ENCODE data around the gene AP4B1. TPM values are rescaled to one million over a fixed set of nuclear protein-coding genes. Genes with fewer than 3 reads are reported as not detected.

Gene AP4B1
- total RNA-seq, 2 donors from 2014 or later: 5.0 to 14.8 TPM

DNA sequence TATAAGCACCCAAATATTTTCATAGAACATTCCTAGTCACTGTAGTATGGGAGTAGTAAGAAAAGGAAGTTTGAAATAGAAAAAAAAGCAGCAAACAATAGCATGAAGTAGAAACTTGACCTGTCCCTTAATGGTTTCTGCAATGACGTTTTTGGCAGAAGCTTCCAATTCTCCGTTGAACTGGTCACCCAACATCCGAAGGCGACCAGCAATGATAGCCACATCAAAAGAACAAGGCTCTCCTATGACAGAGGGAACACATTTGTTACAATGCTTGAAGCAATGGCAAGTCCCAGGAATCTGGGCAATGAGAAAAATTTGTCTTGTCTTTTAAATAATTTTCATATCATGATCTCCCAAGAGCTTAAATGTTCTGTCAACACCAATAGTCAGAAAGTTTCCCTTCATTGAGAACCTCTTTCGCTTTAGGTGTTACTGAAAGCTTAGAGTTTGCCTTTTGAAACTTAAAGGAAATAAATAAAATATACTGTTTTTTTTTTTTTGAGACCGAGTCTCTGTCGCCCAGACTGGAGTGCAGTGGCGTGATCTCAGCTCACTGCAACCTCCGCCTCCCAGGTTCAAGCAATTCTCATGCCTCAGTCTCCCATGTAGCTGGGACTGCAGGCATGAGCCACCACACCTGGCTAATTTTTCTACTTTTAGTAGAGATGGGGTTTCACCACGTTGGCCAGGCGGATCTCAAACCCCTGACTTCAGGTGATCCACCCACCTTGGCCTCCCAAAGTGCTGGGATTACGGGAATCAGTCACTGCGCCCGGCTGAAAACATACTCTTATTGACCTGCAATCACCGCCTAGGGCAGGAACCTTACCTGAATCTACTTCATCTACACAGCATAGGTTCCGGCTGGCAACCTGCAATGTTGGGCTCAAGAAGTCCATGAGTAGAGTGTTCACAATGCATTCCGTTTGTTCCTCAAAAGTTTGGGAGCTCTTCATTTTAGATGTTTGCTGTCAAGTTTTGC is 17.9 kb downstream of the AP4B1 start:
- intact Hi-C loops (cut with DNase I): no loop called here
- H3K4me1 ChIP-seq (replicated peaks): no peaks in the 10 kb centered on the region
- no peaks in the 10 kb centered on the region for H3K36me3 ChIP-seq
- 86% methylated on average over 17 of the region's 17 CpGs for WGBS
- H3K4me3 ChIP-seq: no peak overlapping the region
- TF ChIP-seq, protein P1, sequence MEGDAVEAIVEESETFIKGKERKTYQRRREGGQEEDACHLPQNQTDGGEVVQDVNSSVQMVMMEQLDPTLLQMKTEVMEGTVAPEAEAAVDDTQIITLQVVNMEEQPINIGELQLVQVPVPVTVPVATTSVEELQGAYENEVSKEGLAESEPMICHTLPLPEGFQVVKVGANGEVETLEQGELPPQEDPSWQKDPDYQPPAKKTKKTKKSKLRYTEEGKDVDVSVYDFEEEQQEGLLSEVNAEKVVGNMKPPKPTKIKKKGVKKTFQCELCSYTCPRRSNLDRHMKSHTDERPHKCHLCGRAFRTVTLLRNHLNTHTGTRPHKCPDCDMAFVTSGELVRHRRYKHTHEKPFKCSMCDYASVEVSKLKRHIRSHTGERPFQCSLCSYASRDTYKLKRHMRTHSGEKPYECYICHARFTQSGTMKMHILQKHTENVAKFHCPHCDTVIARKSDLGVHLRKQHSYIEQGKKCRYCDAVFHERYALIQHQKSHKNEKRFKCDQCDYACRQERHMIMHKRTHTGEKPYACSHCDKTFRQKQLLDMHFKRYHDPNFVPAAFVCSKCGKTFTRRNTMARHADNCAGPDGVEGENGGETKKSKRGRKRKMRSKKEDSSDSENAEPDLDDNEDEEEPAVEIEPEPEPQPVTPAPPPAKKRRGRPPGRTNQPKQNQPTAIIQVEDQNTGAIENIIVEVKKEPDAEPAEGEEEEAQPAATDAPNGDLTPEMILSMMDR (IDR thresholded peaks at IDR 0.05): no peak
- no peak for TF ChIP-seq POLR2AphosphoS5 (IDR thresholded peaks at IDR 0.05)
- TF ChIP-seq POLR2A (IDR thresholded peaks at IDR 0.05): no peak
- H3K27me3 ChIP-seq (replicated peaks; ENCODE audit: insufficient read depth): no peaks in the 10 kb centered on the region
- H3K27ac ChIP-seq: no peak overlapping the region
- H3K9me3 ChIP-seq: no peaks in the 10 kb centered on the region
- DNase-seq (ENCODE audit: low spot score): no peak

DNA sequence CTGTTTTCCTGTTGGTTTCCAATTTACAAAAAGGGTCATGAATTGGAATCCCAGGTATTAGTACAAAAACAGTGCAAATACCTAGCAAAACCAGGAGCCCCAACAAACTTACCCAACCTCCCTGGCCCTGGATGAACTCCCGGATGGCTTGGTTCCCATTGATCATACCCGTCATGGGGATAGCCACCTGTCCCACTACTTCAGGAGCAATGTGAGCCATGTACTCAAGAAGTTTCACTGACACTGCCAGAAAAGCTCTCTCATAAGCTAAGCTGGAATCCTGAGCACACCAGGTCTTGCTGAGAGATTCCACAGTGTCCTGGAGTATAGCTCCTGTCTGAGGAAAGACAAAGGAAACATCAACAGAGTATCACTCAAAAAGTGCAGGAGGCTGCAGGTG is 22.9 kb downstream of the AP4B1 start:
- Histone ChIP-seq H3K27ac (no peak overlapping the region), H3K4me3 (no peak overlapping the region), H3K36me3 (no peaks in the 10 kb centered on the region), H3K27me3 (replicated peaks; ENCODE audit: insufficient read depth) (no peaks in the 10 kb centered on the region), H3K4me1 (replicated peaks) (no peaks in the 10 kb centered on the region), H3K9me3 (no peaks in the 10 kb centered on the region)
- intact Hi-C loops (cut with DNase I): no loop called here
- TF ChIP-seq POLR2AphosphoS5 (IDR thresholded peaks at IDR 0.05): no peak
- no peak for TF ChIP-seq POLR2A (IDR thresholded peaks at IDR 0.05)
- TF ChIP-seq, protein P1 (IDR thresholded peaks at IDR 0.05): no peak
- DNase-seq (ENCODE audit: low spot score): no peak
- 80% methylated on average over 2 of the region's 2 CpGs for WGBS

DNA sequence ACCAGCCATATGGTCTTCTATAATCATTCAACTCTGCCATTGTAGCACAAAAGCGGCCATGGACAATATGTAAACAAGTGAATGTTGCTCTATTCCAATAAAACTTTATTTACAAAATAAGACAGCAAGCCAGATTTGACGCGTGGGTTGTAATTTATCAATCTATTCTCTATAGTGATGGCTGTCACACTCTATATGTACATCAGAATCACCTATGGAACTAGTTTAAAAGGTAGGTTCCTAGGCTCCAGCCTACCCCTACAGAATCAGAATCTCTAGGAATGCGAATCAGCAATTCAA is 24.9 kb downstream of the AP4B1 start:
- Histone ChIP-seq H3K4me3 (no peak overlapping the region), H3K4me1 (replicated peaks) (no peaks in the 10 kb centered on the region), H3K27ac (no peak overlapping the region), H3K36me3 (no peaks in the 10 kb centered on the region), H3K27me3 (replicated peaks; ENCODE audit: insufficient read depth) (no peaks in the 10 kb centered on the region), H3K9me3 (no peaks in the 10 kb centered on the region)
- intact Hi-C loops (cut with DNase I): no loop called here
- no peak for TF ChIP-seq POLR2A (IDR thresholded peaks at IDR 0.05)
- TF ChIP-seq, protein P1 (IDR thresholded peaks at IDR 0.05): no peak
- TF ChIP-seq POLR2AphosphoS5 (IDR thresholded peaks at IDR 0.05): no peak
- no peak for DNase-seq (ENCODE audit: low spot score)
- 84% methylated on average over 4 of the region's 4 CpGs for WGBS

DNA sequence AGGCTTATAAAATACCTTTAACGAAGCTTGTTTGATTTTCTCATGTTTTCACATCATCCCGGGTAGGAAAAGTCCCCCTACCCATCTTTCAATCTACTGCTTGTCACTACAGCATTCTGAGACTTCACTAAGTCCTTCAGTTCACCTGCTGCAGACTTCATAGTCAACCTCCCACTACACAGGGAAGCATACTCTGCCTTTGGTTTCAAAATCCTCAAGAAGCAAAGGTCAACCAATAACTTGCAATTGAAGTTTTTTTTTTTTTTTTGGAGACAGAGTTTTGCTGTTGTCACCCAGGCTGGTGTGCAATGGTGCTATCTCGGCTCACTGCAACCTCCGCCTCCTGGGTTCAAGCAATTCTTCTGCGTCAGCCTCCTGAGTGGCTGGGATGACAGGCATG is 28.4 kb downstream of the AP4B1 start:
- WGBS: 87% methylated on average over 5 of the region's 5 CpGs
- no peaks in the 10 kb centered on the region for H3K27me3 ChIP-seq (replicated peaks; ENCODE audit: insufficient read depth)
- H3K27ac ChIP-seq: no peak overlapping the region
- H3K9me3 ChIP-seq: no peaks in the 10 kb centered on the region
- DNase-seq (ENCODE audit: low spot score): no peak
- TF ChIP-seq POLR2A (IDR thresholded peaks at IDR 0.05) (no peak), POLR2AphosphoS5 (IDR thresholded peaks at IDR 0.05) (no peak)
- TF ChIP-seq, protein P1 (IDR thresholded peaks at IDR 0.05): no peak
- no peaks in the 10 kb centered on the region for H3K36me3 ChIP-seq
- H3K4me3 ChIP-seq: no peak overlapping the region
- intact Hi-C loops (cut with DNase I): no loop called here
- no peaks in the 10 kb centered on the region for H3K4me1 ChIP-seq (replicated peaks)

DNA sequence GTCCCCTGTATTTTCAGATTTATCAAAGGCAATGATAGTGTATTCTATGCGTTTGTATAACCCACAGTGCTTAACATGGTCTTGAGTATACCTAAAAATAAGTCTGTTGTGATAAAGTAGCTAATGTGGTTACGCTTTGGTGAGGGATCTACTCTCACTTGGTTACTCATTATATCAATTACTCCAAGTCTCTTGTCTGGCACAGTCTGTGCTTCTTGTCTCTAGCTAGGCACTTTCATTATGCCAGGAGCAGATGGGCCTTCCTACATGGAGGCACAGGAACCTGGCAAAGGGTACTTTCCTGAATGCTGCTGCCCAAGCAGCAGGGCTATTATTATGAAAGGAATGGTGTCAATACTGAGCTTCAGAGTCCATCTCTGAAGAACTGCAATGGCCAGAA is 28.9 kb downstream of the AP4B1 start:
- Histone ChIP-seq H3K4me3 (no peak overlapping the region), H3K4me1 (replicated peaks) (no peaks in the 10 kb centered on the region), H3K27ac (no peak overlapping the region), H3K27me3 (replicated peaks; ENCODE audit: insufficient read depth) (no peaks in the 10 kb centered on the region), H3K9me3 (no peaks in the 10 kb centered on the region), H3K36me3 (no peaks in the 10 kb centered on the region)
- no peak for DNase-seq (ENCODE audit: low spot score)
- intact Hi-C loops (cut with DNase I): no loop called here
- WGBS: 94% methylated on average over 2 of the region's 2 CpGs
- TF ChIP-seq POLR2AphosphoS5 (IDR thresholded peaks at IDR 0.05) (no peak), POLR2A (IDR thresholded peaks at IDR 0.05) (no peak)
- TF ChIP-seq, protein P1 (IDR thresholded peaks at IDR 0.05): no peak
